Neuronal stem cell (in vitro differentiated cells): ENCODE results near the gene ZDHHC6.

Experiments
- DNase-seq: peaks from one replicate; pipeline ENCODE4 v3.0.0-alpha.2; 2013; ENCODE audit warnings: low spot score
- H2AFZ ChIP-seq: one replicate; pipeline ENCODE4 v1.6.1; 2013; ENCODE audit warnings: mild to moderate bottlenecking, low read length, inconsistent platforms
- H2AK5ac ChIP-seq: 2 replicates; pipeline ENCODE4 v1.6.1; 2013; ENCODE audit warnings: low read depth, mild to moderate bottlenecking, inconsistent platforms, low read length, moderate library complexity, mixed read lengths
- H2BK120ac ChIP-seq: 2 replicates; pipeline ENCODE4 v1.6.1; 2013; ENCODE audit warnings: low read depth, mild to moderate bottlenecking, inconsistent platforms, low read length, moderate library complexity, mixed read lengths
- H2BK12ac ChIP-seq: one replicate; pipeline ENCODE4 v1.6.1; 2013; ENCODE audit warnings: low read length, inconsistent platforms
- H2BK15ac ChIP-seq: 2 replicates; pipeline ENCODE4 v1.6.1; 2013; ENCODE audit warnings: mild to moderate bottlenecking, low read length, inconsistent platforms, mixed read lengths
- H2BK5ac ChIP-seq: one replicate; pipeline ENCODE4 v1.6.1; 2013; ENCODE audit warnings: inconsistent platforms, mild to moderate bottlenecking, low read length, moderate library complexity
- H3K14ac ChIP-seq: one replicate; pipeline ENCODE4 v1.6.1; 2013; ENCODE audit warnings: low read length, inconsistent platforms
- H3K18ac ChIP-seq: 2 replicates; pipeline ENCODE4 v1.6.1; 2013; ENCODE audit warnings: low read length, inconsistent platforms
- H3K23ac ChIP-seq: 2 replicates; pipeline ENCODE4 v1.6.1; 2013; ENCODE audit warnings: low read depth, mild to moderate bottlenecking, mixed read lengths, low read length, inconsistent platforms; ENCODE audit not compliant: poor library complexity
- H3K27ac ChIP-seq: replicated peaks from 3 replicates; pipeline ENCODE4 v1.5.1; 2013; ENCODE audit warnings: low read length, inconsistent platforms
- H3K27me3 ChIP-seq, 3 experiments: 2 replicates each; pipeline ENCODE4 v1.6.1; 2013; ENCODE audit warnings: low read length in 3 of 3, mild to moderate bottlenecking in 2 of 3, inconsistent platforms in 1 of 3, low read depth in 1 of 3, mixed read lengths in 1 of 3, moderate library complexity in 1 of 3; ENCODE audit not compliant: control insufficient read depth in 3 of 3, insufficient read depth in 3 of 3
- H3K36me3 ChIP-seq, 2 donors: replicated peaks in 1 of 2; 2 replicates each; pipeline ENCODE4 v1.6.1; 2013; ENCODE audit warnings: low read length in 2 of 2; ENCODE audit not compliant: control insufficient read depth in 2 of 2, insufficient read depth in 2 of 2
- H3K4ac ChIP-seq: 2 replicates; pipeline ENCODE4 v1.6.1; 2013; ENCODE audit warnings: inconsistent platforms, mild to moderate bottlenecking, low read length, moderate library complexity
- H3K4me1 ChIP-seq, 2 donors: 1 replicate in 1 of 2; 2 replicates in 1 of 2; pipeline ENCODE4 v1.6.1; 2013; ENCODE audit warnings: low read length in 2 of 2, low read depth in 1 of 2; ENCODE audit not compliant: control insufficient read depth in 2 of 2, insufficient read depth in 1 of 2
- H3K4me2 ChIP-seq: one replicate; pipeline ENCODE4 v1.6.1; 2013; ENCODE audit warnings: mild to moderate bottlenecking, low read length, inconsistent platforms; ENCODE audit not compliant: insufficient read depth, poor library complexity, severe bottlenecking
- H3K4me3 ChIP-seq, 2 donors: 2 replicates each; pipeline ENCODE4 v1.5.1; 2013; ENCODE audit warnings: low read length in 2 of 2, mild to moderate bottlenecking in 2 of 2, inconsistent platforms in 1 of 2, moderate library complexity in 1 of 2
- H3K79me1 ChIP-seq: one replicate; pipeline ENCODE4 v1.6.1; 2013; ENCODE audit warnings: low read depth, mild to moderate bottlenecking, inconsistent platforms, low read length, moderate library complexity
- H3K9ac ChIP-seq: one replicate; pipeline ENCODE4 v1.6.1; 2013; ENCODE audit warnings: mild to moderate bottlenecking, low read depth, low read length, inconsistent platforms; ENCODE audit not compliant: poor library complexity
- H3K9me3 ChIP-seq, 2 donors: replicated peaks in 1 of 2; 2 replicates each; pipeline versions ENCODE3 to v1.6.1; 2013; ENCODE audit warnings: low read length in 2 of 2, mild to moderate bottlenecking in 2 of 2, inconsistent platforms in 1 of 2, low read depth in 1 of 2, mixed read lengths in 1 of 2, moderate library complexity in 1 of 2; ENCODE audit not compliant: control insufficient read depth in 2 of 2, insufficient read depth in 1 of 2
- H4K8ac ChIP-seq: one replicate; pipeline ENCODE4 v1.6.1; 2013; ENCODE audit warnings: low read depth, mild to moderate bottlenecking, inconsistent platforms, low read length, moderate library complexity
- H4K91ac ChIP-seq: one replicate; pipeline ENCODE4 v1.6.1; 2013; ENCODE audit warnings: low read length, low read depth, mild to moderate bottlenecking, inconsistent platforms; ENCODE audit not compliant: poor library complexity
- WGBS, 2 donors: extraction: QIAGEN DNeasy Blood & Tissue Kit; methylation state at CpG; one replicate each; pipeline ENCODE4 v1.1.7; 2013; ENCODE audit warnings: missing lambda C conversion rate in 2 of 2, mixed read lengths in 1 of 2; ENCODE audit not compliant: insufficient read length in 2 of 2, insufficient replicate concordance in 1 of 2; ENCODE audit errors: extremely low coverage in 2 of 2; 5-methylcytosine and 5-hydroxymethylcytosine counted together

The ZDHHC6 gene

GRCh38 chr10:112487964-112488363 is 41.2 kb upstream of the ZDHHC6 start:
- Histone ChIP-seq H2AK5ac (no peak overlapping the region), H3K27ac (no peak overlapping the region), H3K27me3 (no peaks in the 10 kb centered on the region), H2BK120ac (no peak overlapping the region), H2BK5ac (no peak overlapping the region), H2BK15ac (no peak overlapping the region), H3K9me3 (no peaks in the 10 kb centered on the region), H3K9ac (no peak overlapping the region), H3K14ac (no peak overlapping the region), H3K4me3 (no peak overlapping the region), H3K4me2 (no peak overlapping the region), H3K18ac (no peak overlapping the region), H2AFZ (no peak overlapping the region), H3K36me3 (no peaks in the 10 kb centered on the region), H3K23ac (no peak overlapping the region), H3K4me1 (peaks cover 0 to under 1% of the 10 kb centered on the region in 2 donors), H2BK12ac (no peak overlapping the region), H3K4ac (no peak overlapping the region), H3K79me1 (no peaks in the 10 kb centered on the region), H4K91ac (no peak overlapping the region), H4K8ac (no peak overlapping the region)
- DNase-seq: no peak

DNA sequence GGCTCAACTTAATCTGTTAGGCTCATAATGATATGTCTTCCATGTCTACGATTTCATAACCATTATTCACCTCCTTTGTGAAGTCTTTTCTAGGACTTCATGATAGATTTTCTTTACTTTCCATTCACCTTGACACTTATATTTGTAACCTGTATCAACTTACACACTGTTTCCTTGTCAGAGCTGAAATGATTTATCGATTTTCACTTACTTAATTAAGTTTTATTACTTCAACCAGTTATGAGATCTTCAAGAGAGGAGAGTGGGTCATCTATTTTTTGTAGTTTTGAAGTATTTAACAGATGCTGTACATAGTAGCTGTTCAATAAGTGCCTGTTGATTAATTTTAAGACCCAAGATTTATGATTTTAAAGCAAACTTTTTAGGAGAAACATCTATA is 37.7 kb upstream of the ZDHHC6 start:
- peaks cover 1 to 2% of the 10 kb centered on the region in 2 donors for H3K4me1 ChIP-seq
- no peak overlapping the region for H2BK5ac ChIP-seq
- no peak overlapping the region for H3K27ac ChIP-seq
- WGBS, 2 donors: no CpG with 5 or more reads among the region's 2 CpGs
- H2AFZ ChIP-seq: no peak overlapping the region
- no peak for DNase-seq
- H3K4me2 ChIP-seq: no peak overlapping the region
- H3K36me3 ChIP-seq: no peaks in the 10 kb centered on the region
- no peak overlapping the region for H2BK15ac ChIP-seq
- no peak overlapping the region for H2AK5ac ChIP-seq
- no peak overlapping the region for H3K23ac ChIP-seq
- peaks cover 2% of the 10 kb centered on the region for H3K79me1 ChIP-seq
- H4K91ac ChIP-seq: no peak overlapping the region
- no peak overlapping the region for H3K14ac ChIP-seq
- no peak overlapping the region for H3K4ac ChIP-seq
- H3K9me3 ChIP-seq: no peaks in the 10 kb centered on the region
- H3K4me3 ChIP-seq: no peak overlapping the region
- H3K9ac ChIP-seq: no peak overlapping the region
- no peaks in the 10 kb centered on the region for H3K27me3 ChIP-seq
- H2BK120ac ChIP-seq: no peak overlapping the region
- no peak overlapping the region for H2BK12ac ChIP-seq
- H4K8ac ChIP-seq: no peak overlapping the region
- no peak overlapping the region for H3K18ac ChIP-seq

GRCh38 chr10:112481602-112482001 is 34.9 kb upstream of the ZDHHC6 start:
- Histone ChIP-seq H2BK5ac (no peak overlapping the region), H3K9ac (no peak overlapping the region)
- WGBS, 2 donors: no CpG with 5 or more reads among the region's 3 CpGs

DNA sequence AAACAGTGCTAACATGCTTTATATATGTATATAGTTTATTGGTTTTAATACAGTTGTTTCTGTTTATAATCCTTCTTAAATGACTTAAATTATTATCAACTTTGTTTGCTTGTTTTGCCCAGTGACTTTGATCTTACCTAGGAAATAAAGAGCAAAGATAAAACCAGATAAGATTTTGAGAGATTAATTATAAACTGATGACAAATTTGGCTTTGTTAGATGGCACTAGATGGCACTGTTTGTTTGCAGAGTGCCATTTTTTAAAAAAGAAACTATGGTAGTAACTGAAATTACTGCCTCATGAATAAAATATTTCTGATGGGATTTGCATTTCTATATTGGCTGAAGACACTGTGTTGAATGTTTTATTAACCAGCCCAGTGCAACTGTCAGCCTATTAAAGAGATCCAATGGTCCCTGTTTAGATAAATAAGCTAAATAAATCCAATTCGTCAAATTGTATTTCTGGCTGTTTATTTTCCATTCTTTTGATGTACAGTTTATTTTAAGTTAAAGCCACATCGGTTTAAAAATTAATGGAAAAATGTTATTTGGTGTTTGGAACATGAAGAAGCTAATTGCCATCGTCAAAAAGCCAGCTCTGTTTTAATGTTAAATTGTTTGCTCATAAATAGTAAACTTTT is 29.0 kb upstream of the ZDHHC6 start:
- H3K36me3 ChIP-seq: no peaks in the 10 kb centered on the region
- no peak overlapping the region for H3K27ac ChIP-seq
- H3K4me2 ChIP-seq: no peak overlapping the region
- peaks cover 2% of the 10 kb centered on the region for H3K79me1 ChIP-seq
- no peak overlapping the region for H3K9ac ChIP-seq
- H4K91ac ChIP-seq: no peak overlapping the region
- no peaks in the 10 kb centered on the region for H3K9me3 ChIP-seq
- H3K4me3 ChIP-seq: no peak overlapping the region
- no CpG with 5 or more reads among the region's 3 CpGs for WGBS, 2 donors
- H2BK120ac ChIP-seq: no peak overlapping the region
- H4K8ac ChIP-seq: no peak overlapping the region
- no peaks in the 10 kb centered on the region for H3K27me3 ChIP-seq
- H3K4ac ChIP-seq: no peak overlapping the region
- no peak for DNase-seq
- no peak overlapping the region for H2BK5ac ChIP-seq
- no peak overlapping the region for H2AFZ ChIP-seq
- H3K23ac ChIP-seq: no peak overlapping the region
- H2AK5ac ChIP-seq: no peak overlapping the region
- no peak overlapping the region for H2BK12ac ChIP-seq
- no peak overlapping the region for H2BK15ac ChIP-seq
- H3K4me1 ChIP-seq: peaks cover 1 to 5% of the 10 kb centered on the region in 2 donors
- no peak overlapping the region for H3K18ac ChIP-seq
- no peak overlapping the region for H3K14ac ChIP-seq

More at GRCh38 chr10:112481602-112482001, 34.9 kb upstream of the ZDHHC6 start:
- no peak for DNase-seq
- H2AFZ ChIP-seq: no peak overlapping the region
- H3K9me3 ChIP-seq: no peaks in the 10 kb centered on the region
- no peak overlapping the region for H3K14ac ChIP-seq
- H3K36me3 ChIP-seq: no peaks in the 10 kb centered on the region
- H3K4me1 ChIP-seq: peaks cover 1 to 2% of the 10 kb centered on the region in 2 donors
- no peak overlapping the region for H3K4ac ChIP-seq
- no peak overlapping the region for H4K8ac ChIP-seq
- no peak overlapping the region for H3K18ac ChIP-seq
- no peak overlapping the region for H3K27ac ChIP-seq
- H3K23ac ChIP-seq: no peak overlapping the region
- no peak overlapping the region for H2BK15ac ChIP-seq
- no peak overlapping the region for H2AK5ac ChIP-seq
- no peak overlapping the region for H4K91ac ChIP-seq
- H2BK12ac ChIP-seq: no peak overlapping the region
- H3K27me3 ChIP-seq: no peaks in the 10 kb centered on the region
- no peak overlapping the region for H3K4me3 ChIP-seq
- no peak overlapping the region for H3K4me2 ChIP-seq
- H2BK120ac ChIP-seq: no peak overlapping the region
- peaks cover 2% of the 10 kb centered on the region for H3K79me1 ChIP-seq
